GM19452 (cell line): ENCODE results near the gene XYLT2.
"Not testable (repeated sequence)": the region's sequence is repeated elsewhere in the genome, so short reads cannot be mapped to it uniquely, and the experiment has no call there.

ENCODE experiments used
- ATAC-seq: cut with Tn5 transposase; IDR thresholded peaks from one replicate; pipeline ENCODE4 v1.9.1; 2021; ENCODE audit not compliant: unreplicated experiment

The XYLT2 gene

DNA sequence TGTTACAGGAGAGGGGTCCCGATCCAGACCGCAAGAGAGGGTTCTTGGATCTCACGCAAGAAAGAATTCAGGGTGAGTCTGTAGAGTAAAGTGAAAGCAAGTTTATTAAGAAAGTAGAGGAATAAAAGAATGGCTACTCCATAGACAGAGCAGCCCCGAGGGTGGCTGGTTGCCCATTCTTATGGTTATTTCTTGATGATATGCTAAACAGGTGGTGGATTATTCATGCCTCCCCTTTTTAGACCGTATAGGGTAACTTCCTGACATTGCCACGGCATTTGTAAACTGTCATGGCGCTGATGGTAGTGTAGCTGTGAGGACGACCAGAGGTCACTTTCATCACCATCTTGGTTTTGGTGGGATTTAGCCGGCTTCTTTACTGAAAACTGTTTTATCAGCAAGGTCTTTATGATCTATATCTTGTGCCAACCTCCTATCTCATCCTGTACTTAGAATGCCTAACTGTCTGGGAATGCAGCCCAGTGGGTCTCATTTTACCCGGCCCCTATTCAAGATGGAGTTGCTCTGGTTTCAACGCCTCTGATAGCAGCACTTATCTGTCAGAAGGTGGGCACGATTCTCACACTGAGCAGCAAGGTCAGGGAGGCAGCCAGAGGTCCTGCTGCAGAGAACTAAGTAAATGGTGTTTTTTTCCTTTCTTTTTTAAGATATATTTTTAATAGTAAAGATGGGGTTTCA lies 26.5 kb upstream of the XYLT2 start:
- ATAC-seq, result no peak

DNA sequence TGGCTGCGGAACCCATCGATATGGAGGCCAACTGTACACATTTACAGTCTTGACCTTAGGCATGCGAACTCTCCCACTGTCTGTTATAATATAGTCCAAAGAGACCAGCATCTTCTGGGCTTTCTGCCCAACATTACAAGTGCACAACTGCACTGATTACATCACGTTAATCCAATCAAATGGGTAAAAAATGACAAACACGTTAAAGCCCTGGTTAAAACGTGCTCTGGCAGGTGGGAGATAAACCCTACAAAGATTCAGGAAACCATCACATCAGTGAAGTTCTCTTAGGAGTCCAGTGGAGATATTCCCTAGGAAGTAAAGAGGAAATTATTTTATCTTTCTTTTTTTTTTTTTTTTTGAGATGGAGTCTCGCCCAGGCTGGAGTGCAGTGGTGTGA lies 23.7 kb upstream of the XYLT2 start:
- ATAC-seq, result no peak

DNA sequence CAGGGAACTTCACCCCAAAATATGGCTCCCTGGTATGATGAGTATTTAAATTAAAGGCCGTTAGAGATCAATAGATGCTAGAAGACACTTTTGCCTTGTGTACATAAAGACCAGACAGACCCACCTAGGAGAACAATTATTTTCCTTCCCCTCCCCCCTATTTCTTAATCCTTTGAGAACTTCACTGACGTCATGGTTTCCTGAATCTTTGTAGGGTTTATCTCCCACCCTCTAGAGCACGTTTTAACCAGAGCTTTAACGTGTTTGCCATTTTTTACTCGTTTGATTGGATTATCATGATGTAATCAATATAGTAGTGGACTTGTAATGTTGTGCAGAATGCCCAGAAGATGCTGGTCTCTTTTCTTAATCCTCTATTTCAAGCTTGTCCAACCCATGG lies 22.9 kb upstream of the XYLT2 start:
- ATAC-seq, result no peak

DNA sequence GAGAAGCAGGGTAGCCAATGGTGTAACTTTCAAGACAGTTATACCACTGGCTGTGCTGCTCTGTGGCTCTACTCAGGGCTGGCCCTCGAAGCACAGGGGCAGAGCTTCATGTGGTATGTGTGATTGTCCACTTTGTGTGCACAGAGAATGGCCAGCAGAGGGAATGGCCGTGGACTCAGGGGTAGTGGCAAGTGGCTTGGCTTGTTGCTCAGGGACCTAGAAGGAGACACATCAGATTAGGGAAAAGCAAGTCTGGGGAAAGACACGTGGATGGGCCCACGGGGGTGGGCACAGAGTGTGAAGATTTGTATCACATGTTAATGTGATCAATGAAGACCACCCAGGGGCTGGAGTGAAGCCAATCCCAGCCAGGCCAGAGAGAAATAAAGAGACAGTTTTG lies 20.0 kb upstream of the XYLT2 start:
- no peak for ATAC-seq

DNA sequence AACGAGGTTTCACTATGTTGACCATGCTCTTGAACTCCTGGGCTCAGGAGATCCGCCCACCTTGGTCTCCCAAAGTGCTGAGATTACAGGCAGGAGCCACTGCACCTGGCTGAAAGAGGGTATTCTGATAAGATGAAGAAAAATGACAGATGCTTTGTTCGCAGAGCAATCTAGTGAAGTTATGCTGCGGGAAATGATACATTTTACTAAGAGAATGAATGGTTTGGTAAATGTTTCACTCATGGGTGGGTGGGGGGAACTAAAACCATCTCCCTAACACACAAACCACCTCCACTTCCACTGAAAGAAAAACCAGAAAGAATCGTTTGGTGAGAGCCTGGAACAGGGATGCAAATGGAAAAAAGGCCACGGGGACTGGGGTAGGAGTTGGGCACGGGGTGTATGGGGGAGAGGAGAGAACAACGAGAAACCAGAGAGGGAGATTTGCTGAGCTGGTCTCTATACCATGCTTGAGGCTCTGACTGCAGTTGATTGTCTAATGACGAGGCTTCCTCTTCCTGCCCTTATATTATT lies 19.0 kb upstream of the XYLT2 start:
- ATAC-seq, result no peak

DNA sequence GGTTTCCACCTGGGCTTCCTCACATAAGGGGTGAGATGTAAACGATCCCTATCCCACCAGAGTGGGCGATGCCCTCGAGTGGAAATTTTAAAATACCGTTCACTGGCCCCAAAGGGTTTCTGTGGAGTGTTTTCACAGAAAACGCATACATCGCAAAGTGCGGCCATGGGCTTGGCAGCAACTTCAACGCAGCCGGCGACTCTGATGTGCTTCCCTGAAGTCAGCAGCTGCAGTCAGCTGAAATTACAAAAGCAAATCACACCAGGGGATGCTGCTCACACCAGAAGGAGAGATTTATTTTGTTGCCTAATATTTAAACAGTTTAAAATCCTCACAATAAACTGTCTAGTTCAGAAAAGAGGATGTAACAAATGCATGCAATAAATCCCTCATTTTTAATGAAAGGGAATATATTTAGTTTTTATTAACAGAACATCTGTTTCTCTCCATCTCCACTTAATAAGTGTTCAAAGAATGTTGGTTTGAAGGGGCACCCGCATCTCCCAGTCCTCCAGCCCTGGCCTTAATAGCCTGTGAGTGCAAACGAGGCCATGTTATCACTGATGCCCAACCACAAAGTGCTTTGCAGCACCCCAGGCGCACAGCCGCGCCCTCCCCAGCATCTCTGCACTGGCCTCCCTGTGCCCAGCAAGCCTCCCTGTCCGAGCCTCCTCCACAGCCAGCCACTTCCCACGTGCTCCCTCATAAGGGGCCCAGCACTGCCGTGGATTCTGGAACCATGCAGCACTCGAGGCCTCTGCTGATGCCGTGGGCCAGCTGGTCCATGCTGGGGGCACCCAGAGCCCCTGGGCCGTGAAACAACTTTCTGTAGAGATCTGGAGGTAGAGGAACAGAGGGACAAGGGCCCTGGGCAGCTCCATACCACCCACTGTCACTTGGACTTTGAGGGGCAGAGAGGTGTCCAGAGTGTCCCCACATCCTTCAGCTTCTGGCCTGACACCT lies 17.3 kb upstream of the XYLT2 start:
- no peak for ATAC-seq

DNA sequence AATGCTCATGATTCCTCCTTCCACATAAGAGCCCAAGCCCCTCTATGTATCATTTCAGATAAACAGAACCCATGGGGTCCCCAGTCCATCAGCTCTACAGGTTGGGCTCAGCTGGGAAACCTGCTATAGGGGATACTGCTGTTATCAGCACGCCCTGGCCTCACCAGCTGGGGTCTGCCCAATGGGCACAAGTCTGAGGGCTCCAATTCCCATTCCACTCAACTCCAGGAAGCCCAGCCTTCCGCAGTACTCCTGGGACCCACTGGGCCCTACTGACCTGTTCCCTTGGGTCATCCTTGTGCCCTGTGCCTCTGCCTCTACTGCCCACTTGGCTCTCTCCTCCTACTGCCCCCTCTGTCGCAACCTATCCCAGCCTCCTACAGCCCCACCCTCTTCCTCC lies 16.2 kb upstream of the XYLT2 start:
- no peak for ATAC-seq

DNA sequence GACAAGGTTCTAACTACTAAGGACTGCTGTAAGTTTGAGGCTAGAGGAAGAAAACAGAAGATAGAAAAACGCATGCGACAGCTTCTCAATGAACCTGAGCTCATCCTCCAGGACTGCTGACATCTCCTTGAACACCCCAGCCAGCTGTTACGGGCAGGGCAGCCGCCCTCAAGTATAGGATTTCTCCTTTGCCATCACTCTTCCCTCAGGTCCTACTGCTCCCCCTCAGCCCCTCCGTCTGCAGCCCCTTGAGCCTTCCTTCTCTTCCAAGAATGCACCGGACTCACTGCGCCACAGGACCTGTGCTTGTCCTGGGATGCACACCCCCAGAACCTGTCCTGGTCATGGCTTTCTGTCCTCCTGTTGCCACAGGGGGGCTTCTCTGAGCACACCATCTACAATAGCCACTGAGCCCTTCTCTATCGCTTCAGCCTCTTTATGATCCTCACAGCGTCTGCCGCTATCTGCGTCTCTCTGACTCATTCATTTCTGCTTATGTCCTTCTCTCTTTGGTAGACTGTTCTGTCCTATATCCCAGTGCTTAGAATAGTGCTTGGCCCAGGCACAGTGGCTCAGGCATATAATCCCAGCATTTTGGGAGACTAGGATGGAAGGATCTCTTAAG lies 15.7 kb upstream of the XYLT2 start:
- no peak for ATAC-seq

DNA sequence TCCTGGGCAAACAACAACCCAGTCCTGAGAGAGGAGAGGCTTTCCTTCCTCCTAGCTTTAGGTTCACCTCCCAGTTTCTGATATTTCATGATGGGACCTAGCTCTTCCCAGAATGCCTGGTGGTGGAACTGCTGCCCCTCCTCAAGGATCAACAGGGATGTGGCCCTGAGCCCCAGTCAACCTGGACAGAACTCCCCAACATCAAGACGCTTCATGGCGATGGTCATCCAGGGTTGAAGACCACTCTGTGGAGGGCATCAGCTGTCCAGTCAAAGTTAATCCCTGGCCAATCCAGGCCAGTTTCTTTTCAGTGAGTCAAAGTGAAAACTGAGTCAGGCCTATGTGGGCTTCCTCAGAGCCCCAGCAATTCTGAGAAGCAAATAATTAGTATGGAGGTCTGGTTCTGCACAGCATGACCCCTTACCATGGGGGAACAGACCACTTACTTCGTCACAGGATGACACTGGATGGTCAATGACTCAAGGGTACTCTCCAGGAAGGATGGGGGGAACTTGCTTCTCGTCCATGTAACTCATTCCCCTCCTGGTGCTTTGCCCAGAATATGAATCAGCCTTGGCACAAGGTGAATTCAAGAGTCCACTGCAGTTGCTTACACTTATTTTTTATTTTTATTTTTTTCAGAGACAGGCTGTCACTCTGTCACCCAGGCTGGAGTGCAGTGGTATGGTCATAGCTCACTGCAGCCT lies 14.7 kb upstream of the XYLT2 start:
- no peak for ATAC-seq

DNA sequence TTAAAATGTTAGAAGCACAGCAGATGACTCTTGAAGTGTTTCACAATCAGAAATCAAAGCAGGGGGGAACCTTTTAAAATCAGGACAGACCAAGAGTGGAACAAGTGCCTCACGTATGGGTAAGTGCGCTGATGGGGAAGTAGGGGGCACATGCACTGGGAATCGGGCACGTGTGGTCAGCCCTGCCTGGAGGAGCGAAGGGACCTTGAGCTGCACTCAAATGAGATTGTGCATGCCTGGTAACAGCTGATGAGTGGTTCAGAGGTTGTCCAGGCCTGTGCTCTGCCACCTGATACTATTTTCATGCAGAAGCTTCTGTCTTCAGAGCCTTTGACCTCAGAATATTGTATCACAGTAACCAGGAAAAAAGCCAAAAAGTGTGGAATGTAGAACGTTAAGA lies 13.7 kb upstream of the XYLT2 start:
- ATAC-seq, result no peak

DNA sequence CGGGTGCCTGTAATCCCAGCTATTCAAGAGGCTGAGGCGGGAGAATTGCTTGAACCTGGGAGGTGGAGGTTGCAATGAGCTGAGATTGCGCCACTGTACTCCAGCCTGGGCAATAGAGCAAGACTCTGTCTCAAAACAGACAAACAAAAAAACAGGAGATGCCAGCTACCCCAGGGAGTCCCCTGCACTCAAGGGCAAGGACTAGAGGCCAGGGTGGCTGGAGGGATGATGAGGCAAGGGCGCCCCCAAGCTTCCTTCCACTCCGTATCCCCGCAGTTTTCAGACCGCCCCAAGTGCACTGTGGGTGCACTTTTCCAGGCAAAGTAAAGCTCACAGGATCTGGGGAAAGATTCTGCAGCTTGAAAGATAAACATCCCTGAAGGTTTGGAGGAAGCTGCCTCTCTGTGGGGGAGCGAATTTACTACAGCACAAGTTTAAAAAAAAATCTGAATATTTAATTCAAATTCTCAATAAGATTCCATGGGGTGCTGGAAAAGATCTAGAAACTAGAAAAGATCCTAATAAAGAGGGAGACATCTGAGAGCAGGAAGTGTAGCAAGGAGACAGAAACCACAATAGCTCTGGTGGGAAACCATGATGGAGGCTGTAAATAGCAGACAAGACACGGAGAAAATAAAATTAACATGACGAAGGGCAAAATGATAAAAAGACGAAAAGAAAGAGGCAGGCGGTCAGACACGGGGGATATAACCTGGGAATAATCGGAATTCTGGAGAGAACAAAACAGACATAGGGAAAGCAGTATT lies 12.5 kb upstream of the XYLT2 start:
- ATAC-seq, result not testable (repeated sequence)

DNA sequence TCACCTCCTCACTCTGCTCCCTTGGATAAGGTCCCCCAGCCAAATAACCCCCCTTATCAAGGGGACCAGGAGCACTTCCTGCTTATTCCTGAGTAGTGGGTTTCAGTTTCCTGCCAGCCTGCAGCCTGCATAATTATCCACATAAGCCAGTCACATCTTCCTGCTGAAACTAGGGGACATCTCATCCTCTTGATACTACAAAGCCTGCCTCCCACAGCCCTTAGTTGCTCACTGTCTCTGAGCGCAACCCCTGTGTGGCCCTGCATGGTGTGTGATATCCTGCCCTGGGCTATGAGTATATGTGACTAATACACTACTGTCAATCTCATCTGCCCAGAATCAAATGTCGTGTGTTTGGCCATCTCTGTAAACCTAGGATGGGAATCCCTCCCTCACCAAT lies 8.0 kb upstream of the XYLT2 start:
- no peak for ATAC-seq

DNA sequence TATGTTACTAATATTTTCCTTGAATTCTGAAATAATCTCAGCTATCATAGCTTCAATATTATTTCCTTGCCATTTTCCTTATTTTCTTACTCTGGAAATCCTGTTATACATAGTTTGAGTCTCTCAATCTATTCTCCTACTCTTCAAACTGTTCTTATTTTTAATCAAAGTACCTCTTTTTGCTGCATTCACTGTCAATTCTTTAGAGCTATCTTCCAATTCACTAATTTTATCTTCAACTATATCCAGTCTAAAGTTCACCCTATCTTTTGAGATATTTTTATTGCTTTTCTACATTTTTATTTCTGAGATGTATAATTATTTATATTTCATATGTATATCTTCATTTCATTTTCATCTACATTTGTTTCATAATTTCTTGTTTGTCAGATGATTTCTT lies 7.3 kb upstream of the XYLT2 start:
- ATAC-seq, result no peak

DNA sequence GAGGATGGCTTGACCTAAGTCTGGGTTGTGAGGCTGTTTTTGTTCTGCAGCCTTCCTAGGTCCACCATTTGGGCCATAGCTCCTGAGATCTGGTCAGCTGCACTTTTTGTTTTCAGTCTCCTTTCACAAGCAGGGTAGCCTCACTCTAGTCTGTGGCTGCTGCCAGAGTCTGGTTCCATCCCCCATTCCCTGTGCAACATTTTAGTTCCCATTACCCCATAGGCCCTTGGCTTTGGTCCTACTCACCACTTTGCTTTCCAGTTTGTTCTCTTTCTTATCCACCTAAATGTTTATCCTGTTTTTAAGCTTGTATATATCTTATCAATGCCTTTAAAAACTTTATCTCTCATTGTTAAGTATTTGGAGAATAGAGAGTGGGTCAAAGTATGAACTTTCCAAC lies 6.5 kb upstream of the XYLT2 start:
- no peak for ATAC-seq

DNA sequence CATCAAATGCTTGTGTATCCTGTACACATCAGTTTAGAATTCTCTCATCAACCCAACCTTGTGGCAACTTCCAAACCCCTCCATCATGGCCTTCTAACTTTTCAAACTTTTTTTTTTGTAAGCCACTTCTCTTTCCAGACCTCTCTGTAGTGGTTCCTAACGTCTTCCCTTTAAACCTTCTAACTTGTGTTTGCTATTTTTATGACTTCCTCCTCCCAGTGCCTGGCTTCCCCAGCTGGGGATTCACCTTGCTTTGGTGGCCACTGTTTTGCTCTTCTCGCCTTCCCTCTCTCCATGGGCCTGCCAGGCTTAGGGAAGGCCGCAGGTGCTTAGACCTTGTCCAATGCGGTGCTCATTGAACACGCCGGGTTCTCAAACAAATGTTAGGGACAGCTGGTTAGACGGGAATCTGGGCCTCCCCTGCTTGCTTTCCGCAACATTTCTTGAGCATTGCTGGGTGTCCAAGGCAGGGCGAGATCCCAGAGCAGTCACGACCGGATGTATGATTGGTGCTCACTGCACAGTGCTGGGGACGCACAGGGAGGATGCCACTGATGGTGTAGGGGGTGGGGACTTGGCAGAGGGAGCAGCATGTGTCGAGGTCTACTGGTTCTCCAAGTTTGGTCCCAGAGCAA lies 1.1 kb upstream of the XYLT2 start:
- ATAC-seq, result no peak

DNA sequence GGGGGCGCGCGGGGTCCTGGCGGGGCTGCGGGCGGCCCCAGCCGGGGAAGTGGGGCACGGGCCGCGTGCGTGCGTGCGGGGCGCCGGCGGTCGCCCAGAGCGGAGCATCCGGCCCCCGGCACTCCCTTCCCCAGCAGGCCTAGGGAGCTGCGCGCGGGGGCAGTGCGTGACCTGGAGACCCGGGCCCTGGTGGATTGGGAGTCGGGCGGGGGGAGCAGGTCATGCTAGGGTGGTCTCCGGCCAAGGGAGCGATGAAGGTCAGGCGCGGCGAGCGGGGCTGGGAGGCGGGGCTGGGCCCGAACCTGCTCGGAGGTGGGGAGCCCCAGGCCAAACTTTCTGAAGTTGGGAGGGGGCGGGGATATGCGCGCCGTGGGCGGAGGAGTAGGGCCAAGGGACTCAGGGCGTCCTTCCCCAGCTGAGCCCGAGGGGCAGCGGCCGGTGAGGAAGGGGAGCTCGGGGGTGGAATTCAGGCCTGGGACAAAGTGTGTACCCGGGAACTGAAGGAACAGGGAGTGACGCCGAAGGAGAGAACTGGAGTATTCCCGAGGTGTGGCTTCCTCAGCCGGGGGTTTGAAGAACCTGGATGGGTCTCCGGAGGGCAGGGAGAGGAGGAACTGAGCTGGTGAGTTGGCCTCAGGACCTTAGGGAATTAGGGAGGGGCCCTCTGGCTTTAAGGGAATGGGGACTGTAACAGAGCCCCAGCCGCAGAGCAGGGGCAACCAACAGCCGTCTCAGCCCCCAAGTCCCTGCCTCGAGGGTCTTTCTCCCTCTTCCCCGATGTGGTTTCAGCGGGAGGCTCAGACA lies 589 bp downstream of the XYLT2 start:
- peak; percentile 30 for ATAC-seq

DNA sequence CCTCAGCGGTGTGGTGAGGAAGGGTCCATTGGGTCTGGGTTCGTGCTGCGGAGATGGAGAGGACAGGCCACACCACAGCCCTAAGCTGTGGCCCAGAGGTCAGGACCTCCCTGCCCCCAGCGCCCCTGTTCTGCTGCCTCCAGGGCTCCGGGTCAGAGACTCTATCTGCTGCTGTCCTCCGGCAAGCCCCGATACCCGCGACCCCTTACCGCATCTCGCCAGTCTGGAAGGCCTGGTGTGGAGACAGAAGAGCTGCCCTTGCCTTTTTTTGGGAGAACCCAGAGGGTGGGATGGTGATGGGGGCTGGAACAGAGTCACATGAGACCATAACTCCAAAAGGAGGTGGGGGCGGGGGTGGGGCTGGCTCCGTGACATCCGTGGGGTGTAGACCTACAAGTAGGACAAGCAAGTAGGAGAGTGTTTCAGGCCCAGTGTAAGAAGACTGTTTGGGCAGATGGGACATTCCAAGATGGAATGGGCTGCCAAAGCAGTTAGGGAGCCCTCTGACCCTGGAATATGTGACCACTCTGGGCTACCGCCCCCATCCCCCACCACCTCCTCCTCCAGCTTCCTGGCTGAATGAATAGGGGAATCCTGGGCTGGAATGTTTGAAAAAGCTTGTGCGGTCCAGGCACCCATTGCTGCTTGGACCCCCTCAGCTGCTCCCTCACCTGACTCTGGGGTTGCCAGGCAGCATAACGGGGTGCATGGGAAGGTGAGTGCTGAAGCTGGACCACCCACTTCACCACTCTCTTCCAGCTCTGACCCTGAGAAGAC lies 1.4 kb downstream of the XYLT2 start:
- ATAC-seq, result no peak

DNA sequence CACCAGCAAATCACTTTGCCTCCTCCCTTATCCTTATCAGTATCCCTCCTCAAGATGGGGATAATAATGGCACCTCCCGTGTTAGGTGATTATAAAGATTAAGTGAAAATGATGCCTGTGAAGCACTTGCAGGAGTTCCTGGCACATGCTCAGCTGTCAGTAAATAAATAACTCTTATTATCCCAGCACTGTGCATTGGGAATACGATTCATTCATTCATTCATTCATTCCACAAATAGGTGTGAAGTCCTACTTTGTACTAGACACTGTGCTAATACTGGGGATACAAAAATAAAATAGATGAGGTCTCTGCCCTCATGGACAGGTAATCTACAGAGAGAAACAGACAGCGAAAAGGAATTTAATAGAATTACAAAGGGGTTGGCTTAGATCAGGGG lies 2.0 kb downstream of the XYLT2 start:
- no peak for ATAC-seq
